Smooth muscle cell (in vitro differentiated cells): Measurements from ENCODE around the gene NOC2L. TPM values are rescaled to one million over a fixed set of nuclear protein-coding genes. Genes with fewer than 3 reads are reported as not detected.

Experiments used
- DNase-seq: peaks from one replicate; lab custom pipeline; 2025; ENCODE audit not compliant: unreplicated experiment; lab: John Stamatoyannopoulos, UW
- H2AFZ ChIP-seq: fragments of 200-600 bp; sonication (generic); 2 replicates; pipeline ENCODE4 v1.6.0; 2016; ENCODE audit warnings: antibody characterized with exemption, low read depth, mild to moderate bottlenecking
- H3F3A ChIP-seq: fragments of 200-600 bp; sonication (generic); 2 replicates; pipeline ENCODE4 v1.6.0; 2017; ENCODE audit warnings: antibody characterized with exemption, low read depth
- H3K27ac ChIP-seq: fragments of 200-600 bp; sonication (generic); 2 replicates; pipeline ENCODE4 v1.5.1; 2016; ENCODE audit warnings: low read depth, mild to moderate bottlenecking
- H3K27me3 ChIP-seq: fragments of 200-600 bp; sonication (generic); 2 replicates; pipeline ENCODE4 v1.6.1; 2016; ENCODE audit warnings: low read depth, mild to moderate bottlenecking
- H3K36me3 ChIP-seq: fragments of 200-600 bp; sonication (generic); 2 replicates; pipeline ENCODE4 v1.5.1; 2016; ENCODE audit warnings: low read depth
- H3K4me1 ChIP-seq: fragments of 200-600 bp; sonication (generic); 2 replicates; pipeline ENCODE4 v1.5.1; 2016; ENCODE audit warnings: low read depth
- H3K4me2 ChIP-seq: fragments of 200-600 bp; sonication (generic); 2 replicates; pipeline ENCODE4 v1.6.0; 2016; ENCODE audit warnings: mild to moderate bottlenecking
- H3K4me3 ChIP-seq: fragments of 200-600 bp; sonication (generic); 2 replicates; pipeline ENCODE4 v1.5.1; 2016; ENCODE audit warnings: mild to moderate bottlenecking
- H3K79me2 ChIP-seq: fragments of 200-600 bp; sonication (generic); 2 replicates; pipeline ENCODE4 v1.6.0; 2016; ENCODE audit warnings: low read depth, mild to moderate bottlenecking
- H3K9ac ChIP-seq: fragments of 200-600 bp; sonication (generic); 2 replicates; pipeline ENCODE4 v1.6.0; 2016; ENCODE audit warnings: low read depth
- H3K9me3 ChIP-seq: fragments of 200-600 bp; sonication (generic); replicated peaks from 2 replicates; pipeline ENCODE4 v1.5.1; 2016; ENCODE audit warnings: low read depth
- H4K20me1 ChIP-seq: fragments of 200-600 bp; sonication (generic); 2 replicates; pipeline ENCODE4 v1.6.0; 2016; ENCODE audit warnings: low read depth
- WGBS: methylation state at CpG from one replicate; pipeline ENCODE4 v1.1.7; 2016; ENCODE audit warnings: low lambda C conversion rate; 5-methylcytosine and 5-hydroxymethylcytosine counted together
- polyA plus RNA-seq: library from polyadenylated mRNA; unstranded; fragments of >200 nt; fragmentation: Nextera tagmentation; extraction: Ambion mirVana; gene quantifications from 2 replicates; pipeline ENCODE4 v1.2.1, GENCODE V29; 2016
- total RNA-seq: library from RNA; depleted of rRNA; stranded (reverse); fragments of >200 nt; gene quantifications from 2 replicates; pipeline ENCODE4 v1.2.3, GENCODE V29; 2014
- TF ChIP-seq, protein P1 (sequence below): fragments of 200-600 bp; sonication (generic); IDR thresholded peaks from 2 replicates; pipeline ENCODE4 v1.5.1; 2017; ENCODE audit warnings: borderline replicate concordance, mild to moderate bottlenecking, antibody characterized with exemption; ENCODE audit not compliant: insufficient read depth, poor library complexity, severe bottlenecking

Gene NOC2L
- total and polyA plus RNA-seq, 2 experiments from 2014 or later: 38.9 to 64.0 TPM

DNA sequence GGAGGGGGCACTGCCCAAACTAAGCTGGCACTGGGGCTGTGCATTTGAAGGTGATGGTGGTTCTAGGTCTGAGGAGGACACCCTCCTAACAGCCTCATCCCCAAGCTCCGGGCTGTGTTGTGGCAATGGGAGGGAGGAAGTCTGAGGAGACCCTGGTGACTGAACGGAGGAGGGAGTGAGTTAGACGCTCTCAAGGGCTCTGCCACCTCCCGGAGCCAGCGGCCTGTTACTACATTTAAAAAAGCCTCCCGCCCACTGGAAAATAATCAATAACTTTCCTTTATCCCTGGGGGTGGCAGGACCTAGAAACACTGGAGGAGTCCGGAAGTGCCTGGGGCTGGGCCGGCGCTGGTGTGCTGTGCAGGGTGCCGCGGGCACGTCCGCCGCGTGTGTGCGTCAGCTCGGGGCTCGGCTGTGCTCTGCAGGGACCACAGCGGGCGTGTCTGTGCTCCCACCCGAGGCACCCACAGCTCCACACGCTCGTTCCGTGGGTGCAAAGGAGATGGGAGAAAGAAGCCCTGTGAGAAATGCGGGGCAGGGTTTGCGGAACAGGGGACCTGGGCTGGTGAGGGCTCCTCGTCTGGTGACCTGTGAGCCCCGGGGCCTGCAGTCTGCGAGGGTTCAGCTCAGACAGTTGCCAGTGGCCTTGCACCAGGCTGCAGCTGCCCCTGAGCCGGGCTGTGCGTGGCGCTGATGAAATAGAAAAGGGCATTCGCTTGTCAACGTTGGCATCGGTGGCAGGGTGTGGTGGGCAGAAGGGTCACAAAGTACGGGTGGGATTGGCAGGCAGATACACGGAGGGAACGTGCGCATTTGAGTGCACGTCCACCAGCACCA lies 30.0 kb downstream of the NOC2L start:
- DNase-seq: no peak
- H3K36me3 ChIP-seq: no peaks in the 10 kb centered on the region
- no peaks in the 10 kb centered on the region for H3F3A ChIP-seq
- no peak overlapping the region for H3K27ac ChIP-seq
- H4K20me1 ChIP-seq: peaks cover 53% of the 10 kb centered on the region
- H2AFZ ChIP-seq: no peak overlapping the region
- H3K79me2 ChIP-seq: no peaks in the 10 kb centered on the region
- H3K9me3 ChIP-seq: no peaks in the 10 kb centered on the region
- TF ChIP-seq, protein P1, sequence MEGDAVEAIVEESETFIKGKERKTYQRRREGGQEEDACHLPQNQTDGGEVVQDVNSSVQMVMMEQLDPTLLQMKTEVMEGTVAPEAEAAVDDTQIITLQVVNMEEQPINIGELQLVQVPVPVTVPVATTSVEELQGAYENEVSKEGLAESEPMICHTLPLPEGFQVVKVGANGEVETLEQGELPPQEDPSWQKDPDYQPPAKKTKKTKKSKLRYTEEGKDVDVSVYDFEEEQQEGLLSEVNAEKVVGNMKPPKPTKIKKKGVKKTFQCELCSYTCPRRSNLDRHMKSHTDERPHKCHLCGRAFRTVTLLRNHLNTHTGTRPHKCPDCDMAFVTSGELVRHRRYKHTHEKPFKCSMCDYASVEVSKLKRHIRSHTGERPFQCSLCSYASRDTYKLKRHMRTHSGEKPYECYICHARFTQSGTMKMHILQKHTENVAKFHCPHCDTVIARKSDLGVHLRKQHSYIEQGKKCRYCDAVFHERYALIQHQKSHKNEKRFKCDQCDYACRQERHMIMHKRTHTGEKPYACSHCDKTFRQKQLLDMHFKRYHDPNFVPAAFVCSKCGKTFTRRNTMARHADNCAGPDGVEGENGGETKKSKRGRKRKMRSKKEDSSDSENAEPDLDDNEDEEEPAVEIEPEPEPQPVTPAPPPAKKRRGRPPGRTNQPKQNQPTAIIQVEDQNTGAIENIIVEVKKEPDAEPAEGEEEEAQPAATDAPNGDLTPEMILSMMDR: no peak
- 88% methylated on average over 37 of the region's 40 CpGs for WGBS
- no peak overlapping the region for H3K9ac ChIP-seq
- H3K4me2 ChIP-seq: no peak overlapping the region
- no peak overlapping the region for H3K4me3 ChIP-seq
- peaks cover 7% of the 10 kb centered on the region for H3K4me1 ChIP-seq
- no peaks in the 10 kb centered on the region for H3K27me3 ChIP-seq

DNA sequence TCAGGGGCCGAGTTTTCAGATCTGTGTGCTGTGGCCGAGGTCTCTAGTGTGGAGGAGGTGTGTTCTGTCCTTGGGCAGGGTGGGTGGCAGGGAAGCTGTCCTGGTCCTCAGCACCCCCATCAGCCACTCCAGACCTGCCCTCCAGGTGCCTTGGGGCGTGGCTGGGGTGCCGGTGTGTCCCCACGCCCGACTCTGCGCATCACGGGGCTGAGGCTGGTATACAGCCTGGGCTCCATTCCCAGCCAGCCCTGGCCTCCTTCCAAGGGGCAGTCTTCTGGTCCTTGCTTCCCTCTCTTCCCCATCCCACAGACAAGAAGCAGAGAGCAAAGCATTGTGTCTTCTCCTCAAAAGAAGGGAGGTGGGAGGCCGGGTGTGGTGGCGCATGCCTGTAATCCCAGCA lies 31.3 kb downstream of the NOC2L start:
- H3K27me3 ChIP-seq: no peaks in the 10 kb centered on the region
- 98% methylated on average over 10 of the region's 10 CpGs for WGBS

DNA sequence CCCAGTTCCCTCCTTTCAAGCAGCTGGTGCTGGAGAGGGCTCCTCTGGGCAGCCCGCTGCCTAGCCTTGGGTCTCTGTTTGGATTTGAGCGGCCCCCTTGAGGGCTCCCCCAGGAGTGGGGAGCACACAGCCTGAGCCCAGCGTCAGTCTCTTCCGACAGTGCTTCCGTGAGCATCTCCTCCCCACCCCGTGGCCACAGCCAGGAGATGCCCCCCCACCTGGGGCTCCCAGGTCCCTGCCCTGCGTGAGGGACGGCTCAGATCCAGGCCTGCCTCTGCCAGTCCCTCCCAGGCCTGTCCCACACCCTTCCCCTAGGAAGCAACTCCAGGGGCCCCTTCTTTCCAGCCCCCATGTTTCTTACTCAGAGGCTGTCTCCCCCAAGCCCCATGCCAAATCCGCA lies 31.8 kb downstream of the NOC2L start:
- Histone ChIP-seq H3K79me2 (no peaks in the 10 kb centered on the region), H3K4me3 (no peak overlapping the region), H4K20me1 (peaks cover 56% of the 10 kb centered on the region), H3K9ac (no peak overlapping the region), H3F3A (no peaks in the 10 kb centered on the region), H3K36me3 (no peaks in the 10 kb centered on the region), H3K27ac (no peak overlapping the region), H3K9me3 (no peaks in the 10 kb centered on the region), H3K4me2 (no peak overlapping the region), H3K4me1 (peaks cover 8% of the 10 kb centered on the region), H3K27me3 (no peaks in the 10 kb centered on the region), H2AFZ (no peak overlapping the region)
- WGBS: 74% methylated on average over 5 of the region's 9 CpGs
- TF ChIP-seq, protein P1: no peak
- DNase-seq: no peak

More for the DNA sequence above, 31.3 kb downstream of the NOC2L start:
- DNase-seq: no peak
- H3K4me1 ChIP-seq: peaks cover 8% of the 10 kb centered on the region
- no peak overlapping the region for H3K9ac ChIP-seq
- H3K9me3 ChIP-seq: no peaks in the 10 kb centered on the region
- H3K27ac ChIP-seq: no peak overlapping the region
- no peak overlapping the region for H3K4me3 ChIP-seq
- no peak overlapping the region for H2AFZ ChIP-seq
- H3K79me2 ChIP-seq: no peaks in the 10 kb centered on the region
- no peak overlapping the region for H3K4me2 ChIP-seq
- TF ChIP-seq, protein P1: no peak
- peaks cover 54% of the 10 kb centered on the region for H4K20me1 ChIP-seq
- no peaks in the 10 kb centered on the region for H3K36me3 ChIP-seq
- no peaks in the 10 kb centered on the region for H3F3A ChIP-seq
